Neural progenitor cell (in vitro differentiated cells): ENCODE results near the gene ARHGAP11A.

Source experiments
- CTCF ChIP-seq: fragments of 200-600 bp; sonication (generic); IDR thresholded peaks from 2 replicates; pipeline ENCODE4 v1.5.1; 2017; ENCODE audit warnings: antibody characterized with exemption, mild to moderate bottlenecking
- EZH2 ChIP-seq: fragments of 200-600 bp; sonication (generic); IDR thresholded peaks from 2 replicates; pipeline ENCODE4 v1.6.1; 2017; ENCODE audit warnings: antibody characterized with exemption, mild to moderate bottlenecking, moderate library complexity
- EZH2phosphoT487 ChIP-seq: fragments of 200-600 bp; sonication (generic); IDR thresholded peaks from 2 replicates; pipeline ENCODE4 v1.6.1; 2017; ENCODE audit warnings: antibody characterized with exemption

- no peak for TF ChIP-seq CTCF
- TF ChIP-seq EZH2 = no peak
- TF ChIP-seq EZH2phosphoT487 = no peak
Measured at GRCh38 chr15:32657198-32657883, 42.0 kb downstream of the ARHGAP11A start.
